ENCODE results near the gene CHMP2A.
A peak's percentile ranks its signal among the peaks of the same experiment; 100 is the strongest.
"Not testable (repeated sequence)": the region's sequence is repeated elsewhere in the genome, so short reads cannot be mapped to it uniquely, and the experiment has no call there.

The CHMP2A gene

DNA sequence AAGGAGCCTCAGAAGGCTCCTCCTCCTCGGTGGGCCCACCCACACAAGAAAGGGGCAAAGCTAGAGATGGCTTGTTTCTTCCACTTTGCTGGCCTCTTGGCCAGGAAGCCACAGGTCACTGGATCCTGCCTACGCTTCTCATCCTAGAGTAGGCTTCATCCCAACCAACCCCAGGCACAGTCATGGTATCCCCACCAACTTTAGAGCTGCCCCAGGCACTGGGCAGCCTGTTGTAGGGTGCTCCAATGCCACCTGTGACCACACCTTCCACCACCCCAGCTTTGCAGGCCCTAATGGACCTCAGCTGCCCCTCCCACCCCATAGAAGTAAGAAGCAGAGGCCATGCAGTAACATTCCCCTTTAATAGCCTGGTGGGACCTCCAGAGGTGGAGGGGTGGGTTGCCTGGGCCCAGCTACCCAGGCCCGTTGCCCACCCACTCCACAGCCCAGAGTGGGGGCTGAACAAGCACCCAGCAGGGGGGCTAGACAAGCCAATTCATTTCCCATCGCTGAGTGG, 522 bp upstream of the CHMP2A start:
- FAIRE-seq, result no peak
- no peak for DNase-seq (ENCODE audit: low spot score)

DNA sequence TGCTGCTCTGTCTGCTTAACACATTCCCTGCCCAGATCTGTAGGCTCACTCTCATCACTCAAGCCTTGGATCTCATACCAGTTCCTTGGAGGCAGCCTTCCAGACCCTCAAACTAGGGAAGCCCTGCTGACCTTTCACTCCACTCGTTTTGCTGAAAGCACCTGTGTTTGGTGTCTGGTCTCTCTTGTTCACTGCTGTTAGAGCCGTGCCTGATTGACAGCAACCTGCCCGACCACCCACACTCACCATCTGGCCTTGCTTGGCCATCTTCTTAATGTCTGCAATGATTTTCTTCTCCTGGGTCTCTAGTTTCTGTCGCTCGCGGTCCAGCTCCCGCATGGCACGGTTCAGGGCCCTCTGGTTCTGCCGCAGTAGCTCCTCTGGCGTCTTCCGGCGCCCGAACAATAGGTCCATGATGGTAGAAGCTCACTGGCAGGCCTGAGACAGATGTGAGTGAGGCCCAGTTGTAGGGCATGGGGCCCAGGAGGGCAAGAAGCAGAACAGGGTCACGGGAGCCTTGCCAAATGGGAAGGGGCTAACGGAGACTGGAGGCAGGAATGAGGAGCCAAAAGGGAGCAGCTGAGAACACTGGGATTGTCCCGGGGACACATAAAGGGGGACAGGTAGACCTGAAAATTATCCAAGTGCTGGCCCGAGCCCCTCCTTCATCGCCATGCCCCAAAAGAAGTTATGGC, 959 bp downstream of the CHMP2A start:
- FAIRE-seq (no peak), DNase-seq (ENCODE audit: low spot score) (no peak)

DNA sequence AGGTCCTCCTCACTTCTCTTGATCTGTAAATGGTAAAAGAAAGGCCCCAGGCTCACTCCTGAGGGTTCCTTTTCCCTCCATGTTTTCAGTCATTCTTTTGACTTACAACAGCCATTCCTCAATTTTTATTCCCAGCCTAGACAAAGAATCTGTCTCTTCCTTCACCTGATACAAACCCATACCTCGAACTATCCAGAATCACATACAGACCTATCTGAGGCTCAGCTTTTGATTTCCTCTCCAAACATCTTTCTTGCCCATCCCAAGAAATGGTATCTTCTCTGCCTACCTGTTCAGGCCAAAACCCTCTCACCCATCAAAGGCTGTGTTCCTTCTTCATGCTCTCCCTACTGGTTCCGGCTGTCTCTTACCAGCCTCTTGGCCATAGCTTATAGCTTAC, 2.2 kb downstream of the CHMP2A start:
- FAIRE-seq, result no peak

DNA sequence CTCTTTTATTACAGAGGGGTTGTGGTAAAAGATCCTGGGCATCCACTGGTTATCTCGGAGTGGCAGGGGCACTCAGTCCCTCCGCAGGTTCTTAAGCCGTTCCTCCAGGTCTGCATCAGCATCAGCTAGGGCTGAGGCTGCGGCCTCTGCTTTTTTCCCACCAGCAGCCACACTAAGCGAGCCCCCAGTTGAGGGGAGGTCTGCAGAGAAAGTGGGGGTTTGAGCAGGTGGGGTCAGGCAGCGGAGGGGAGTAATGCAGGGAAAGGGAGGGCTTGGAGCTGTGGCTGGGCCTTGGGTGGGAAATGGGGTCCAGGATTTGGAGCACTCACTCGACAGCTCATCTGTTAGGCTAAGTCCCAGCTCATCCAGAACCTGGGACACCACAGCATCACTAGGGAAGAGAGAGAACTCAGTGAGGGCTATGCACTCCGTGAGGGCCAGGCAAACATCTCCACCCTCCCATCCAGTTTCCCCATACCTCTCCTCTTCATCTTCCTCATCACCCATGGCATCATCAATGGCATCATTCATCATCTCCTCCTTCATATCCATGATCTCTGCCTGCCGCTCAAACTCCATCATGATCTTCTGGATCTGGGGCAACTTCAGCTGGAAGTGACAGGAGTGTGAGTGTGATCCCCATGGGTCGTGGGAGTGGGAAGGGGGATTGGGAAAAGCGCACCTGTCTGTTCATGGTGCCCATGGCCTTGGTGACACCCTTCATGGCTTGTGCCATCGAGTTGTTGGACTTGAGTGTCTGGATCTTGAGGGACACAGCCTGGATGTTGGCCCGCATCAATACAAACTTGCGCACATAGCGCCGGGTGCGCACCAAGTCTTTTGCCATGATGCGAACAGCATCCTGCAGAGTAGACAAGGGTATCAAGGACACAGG, 3.1 kb downstream of the CHMP2A start:
- FAIRE-seq (no peak), DNase-seq (ENCODE audit: low spot score) (no peak)

More for the DNA sequence above, 2.2 kb downstream of the CHMP2A start:
- no peak for DNase-seq (ENCODE audit: low spot score)

DNA sequence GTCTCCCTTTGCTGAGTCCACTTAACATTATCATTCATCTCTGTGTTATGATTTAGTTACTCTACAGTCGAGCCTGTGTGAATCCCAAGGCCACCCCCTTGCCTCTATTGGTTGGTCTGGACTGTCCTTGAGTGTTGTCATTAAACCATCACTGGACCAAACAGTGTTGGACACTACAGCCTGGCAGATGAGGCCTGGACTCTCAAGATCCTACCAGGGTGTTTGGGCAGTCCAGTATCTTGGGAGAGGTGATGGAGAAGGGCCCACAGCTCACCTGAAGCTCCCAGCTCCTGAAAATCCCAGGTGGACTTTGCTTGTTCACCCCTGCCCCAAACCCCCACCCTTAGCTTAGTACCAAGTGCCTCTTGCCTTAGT, 3.8 kb downstream of the CHMP2A start:
- FAIRE-seq, result no peak
- DNase-seq (ENCODE audit: low spot score), result no peak

DNA sequence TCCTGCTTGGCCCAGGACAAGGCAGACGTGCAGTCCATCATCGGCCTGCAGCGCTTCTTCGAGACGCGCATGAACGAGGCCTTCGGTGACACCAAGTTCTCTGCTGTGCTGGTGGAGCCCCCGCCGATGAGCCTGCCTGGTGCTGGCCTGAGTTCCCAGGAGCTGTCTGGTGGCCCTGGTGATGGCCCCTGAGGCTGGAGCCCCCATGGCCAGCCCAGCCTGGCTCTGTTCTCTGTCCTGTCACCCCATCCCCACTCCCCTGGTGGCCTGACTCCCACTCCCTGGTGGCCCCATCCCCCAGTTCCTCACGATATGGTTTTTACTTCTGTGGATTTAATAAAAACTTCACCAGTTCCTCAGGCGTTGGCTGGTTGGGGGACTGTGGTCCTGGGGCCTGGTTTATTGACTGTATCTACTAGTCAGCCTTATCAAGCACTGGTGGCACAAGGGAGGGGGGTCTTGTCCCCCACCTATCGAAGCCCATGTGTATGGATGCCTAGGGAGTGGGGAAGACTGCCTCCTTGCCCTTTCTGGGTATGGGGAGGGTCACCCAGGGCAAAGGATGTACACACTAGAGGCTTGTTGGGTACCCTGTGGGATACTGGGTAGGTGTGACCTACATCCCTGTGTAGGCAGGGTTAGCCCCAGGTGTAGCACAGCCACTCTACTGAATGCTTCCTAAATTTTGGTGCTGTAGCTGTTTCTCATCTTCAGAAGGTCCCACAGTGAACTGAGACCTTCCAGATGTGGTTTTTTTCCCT, 4.4 kb downstream of the CHMP2A start:
- FAIRE-seq, result no peak
- no peak for DNase-seq (ENCODE audit: low spot score)

DNA sequence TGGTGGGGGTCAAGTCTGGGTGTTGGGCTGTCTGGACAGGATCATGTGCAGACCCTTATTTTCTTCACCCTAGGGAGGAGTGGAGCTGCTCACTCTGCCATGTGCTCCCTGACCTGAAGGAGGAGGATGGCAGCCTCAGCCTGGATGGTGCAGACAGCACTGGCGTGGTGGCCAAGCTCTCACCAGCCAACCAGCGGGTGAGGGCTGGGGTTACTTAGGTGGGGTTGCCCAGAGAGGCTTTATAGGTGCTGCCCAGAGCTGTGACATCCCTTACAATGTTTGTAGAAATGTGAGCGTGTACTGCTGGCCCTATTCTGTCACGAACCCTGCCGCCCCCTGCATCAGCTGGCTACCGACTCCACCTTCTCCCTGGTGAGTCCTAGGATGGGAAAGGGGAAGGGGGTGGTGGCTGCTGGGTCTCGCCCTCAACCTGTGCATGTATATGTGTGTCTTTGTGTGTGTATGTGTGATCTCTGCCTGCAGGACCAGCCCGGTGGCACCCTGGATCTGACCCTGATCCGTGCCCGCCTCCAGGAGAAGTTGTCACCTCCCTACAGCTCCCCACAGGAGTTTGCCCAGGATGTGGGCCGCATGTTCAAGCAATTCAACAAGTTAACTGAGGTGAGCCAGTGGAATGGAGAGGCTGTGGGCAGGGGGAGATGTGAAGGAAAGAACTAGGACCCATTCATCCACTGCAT, 5.1 kb downstream of the CHMP2A start:
- FAIRE-seq (no peak), DNase-seq (ENCODE audit: low spot score) (no peak)

DNA sequence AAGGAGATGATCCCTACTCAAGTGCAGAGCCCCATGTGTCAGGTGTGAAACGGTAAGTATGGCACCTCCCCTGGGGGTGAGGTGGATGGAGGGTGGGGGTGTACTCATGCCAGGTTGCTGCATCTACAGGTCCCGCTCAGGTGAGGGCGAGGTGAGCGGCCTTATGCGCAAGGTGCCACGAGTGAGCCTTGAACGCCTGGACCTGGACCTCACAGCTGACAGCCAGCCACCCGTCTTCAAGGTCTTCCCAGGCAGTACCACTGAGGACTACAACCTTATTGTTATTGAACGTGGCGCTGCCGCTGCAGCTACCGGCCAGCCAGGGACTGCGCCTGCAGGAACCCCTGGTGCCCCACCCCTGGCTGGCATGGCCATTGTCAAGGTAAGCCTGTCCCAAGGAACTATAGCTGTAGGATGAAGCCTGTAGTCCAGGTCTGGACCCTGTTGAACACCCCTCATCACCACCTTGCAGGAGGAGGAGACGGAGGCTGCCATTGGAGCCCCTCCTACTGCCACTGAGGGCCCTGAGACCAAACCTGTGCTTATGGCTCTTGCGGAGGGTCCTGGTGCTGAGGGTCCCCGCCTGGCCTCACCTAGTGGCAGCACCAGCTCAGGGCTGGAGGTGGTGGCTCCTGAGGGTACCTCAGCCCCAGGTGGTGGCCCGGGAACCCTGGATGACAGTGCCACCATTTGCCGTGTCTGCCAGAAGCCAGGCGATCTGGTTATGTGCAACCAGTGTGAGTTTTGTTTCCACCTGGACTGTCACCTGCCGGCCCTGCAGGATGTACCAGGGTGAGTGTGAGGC, 5.8 kb downstream of the CHMP2A start:
- DNase-seq (ENCODE audit: low spot score), result no peak
- no peak for FAIRE-seq

GRCh38 chr19:58547323-58548312, 7.3 kb downstream of the CHMP2A start:
- no peak for FAIRE-seq
- DNase-seq (ENCODE audit: low spot score), result no peak

- DNase-seq (ENCODE audit: low spot score), result no peak
- FAIRE-seq, result no peak
These were observed 8.8 kb downstream of the CHMP2A start for GRCh38 chr19:58546019-58546530.

DNA sequence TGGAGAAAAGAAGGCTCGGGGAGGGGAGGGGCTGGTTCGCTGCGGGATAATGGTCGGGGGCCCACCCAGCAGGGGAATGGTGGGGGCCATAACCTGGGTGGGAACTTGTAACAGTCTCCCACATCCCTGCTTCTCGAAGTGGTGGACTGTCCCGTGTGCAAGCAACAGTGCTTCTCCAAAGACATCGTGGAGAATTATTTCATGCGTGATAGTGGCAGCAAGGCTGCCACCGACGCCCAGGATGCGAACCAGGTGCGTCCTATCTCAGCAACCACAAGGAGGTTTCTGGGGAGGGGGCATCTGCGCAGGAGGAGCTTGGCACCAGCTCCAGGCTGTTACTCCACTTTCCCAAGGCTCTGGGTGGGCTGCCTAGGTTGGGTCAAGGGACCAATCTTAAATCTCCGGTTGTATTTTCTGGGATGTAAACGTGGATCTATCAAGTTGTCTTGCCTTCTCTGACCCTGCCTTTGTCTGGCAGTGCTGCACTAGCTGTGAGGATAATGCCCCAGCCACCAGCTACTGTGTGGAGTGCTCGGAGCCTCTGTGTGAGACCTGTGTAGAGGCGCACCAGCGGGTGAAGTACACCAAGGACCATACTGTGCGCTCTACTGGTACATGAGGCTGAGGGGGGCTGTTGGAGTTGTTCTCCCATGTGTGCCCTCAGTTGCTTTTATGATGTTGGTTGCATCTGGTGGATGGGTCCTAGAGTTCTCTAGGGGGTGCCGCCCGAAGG, 9.5 kb downstream of the CHMP2A start:
- FAIRE-seq, result no peak
- DNase-seq (ENCODE audit: low spot score), result no peak

DNA sequence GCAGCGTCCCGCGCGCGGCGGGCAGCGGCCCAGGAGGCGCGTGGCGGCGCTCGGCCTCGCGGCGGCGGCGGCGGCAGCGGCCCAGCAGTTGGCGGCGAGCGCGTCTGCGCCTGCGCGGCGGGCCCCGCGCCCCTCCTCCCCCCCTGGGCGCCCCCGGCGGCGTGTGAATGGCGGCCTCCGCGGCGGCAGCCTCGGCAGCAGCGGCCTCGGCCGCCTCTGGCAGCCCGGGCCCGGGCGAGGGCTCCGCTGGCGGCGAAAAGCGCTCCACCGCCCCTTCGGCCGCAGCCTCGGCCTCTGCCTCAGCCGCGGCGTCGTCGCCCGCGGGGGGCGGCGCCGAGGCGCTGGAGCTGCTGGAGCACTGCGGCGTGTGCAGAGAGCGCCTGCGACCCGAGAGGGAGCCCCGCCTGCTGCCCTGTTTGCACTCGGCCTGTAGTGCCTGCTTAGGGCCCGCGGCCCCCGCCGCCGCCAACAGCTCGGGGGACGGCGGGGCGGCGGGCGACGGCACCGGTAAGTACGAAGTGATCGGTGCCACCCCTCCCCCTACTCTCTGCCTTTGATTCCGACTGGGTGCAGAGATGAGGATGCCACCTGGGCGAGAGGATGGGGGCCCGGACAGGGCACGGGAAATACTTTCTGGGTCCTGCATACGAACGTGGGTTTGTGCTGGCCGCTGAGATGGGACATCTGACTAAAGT, 10.2 kb downstream of the CHMP2A start:
- FAIRE-seq (no peak), DNase-seq (ENCODE audit: low spot score) (peak; percentile 76)

DNA sequence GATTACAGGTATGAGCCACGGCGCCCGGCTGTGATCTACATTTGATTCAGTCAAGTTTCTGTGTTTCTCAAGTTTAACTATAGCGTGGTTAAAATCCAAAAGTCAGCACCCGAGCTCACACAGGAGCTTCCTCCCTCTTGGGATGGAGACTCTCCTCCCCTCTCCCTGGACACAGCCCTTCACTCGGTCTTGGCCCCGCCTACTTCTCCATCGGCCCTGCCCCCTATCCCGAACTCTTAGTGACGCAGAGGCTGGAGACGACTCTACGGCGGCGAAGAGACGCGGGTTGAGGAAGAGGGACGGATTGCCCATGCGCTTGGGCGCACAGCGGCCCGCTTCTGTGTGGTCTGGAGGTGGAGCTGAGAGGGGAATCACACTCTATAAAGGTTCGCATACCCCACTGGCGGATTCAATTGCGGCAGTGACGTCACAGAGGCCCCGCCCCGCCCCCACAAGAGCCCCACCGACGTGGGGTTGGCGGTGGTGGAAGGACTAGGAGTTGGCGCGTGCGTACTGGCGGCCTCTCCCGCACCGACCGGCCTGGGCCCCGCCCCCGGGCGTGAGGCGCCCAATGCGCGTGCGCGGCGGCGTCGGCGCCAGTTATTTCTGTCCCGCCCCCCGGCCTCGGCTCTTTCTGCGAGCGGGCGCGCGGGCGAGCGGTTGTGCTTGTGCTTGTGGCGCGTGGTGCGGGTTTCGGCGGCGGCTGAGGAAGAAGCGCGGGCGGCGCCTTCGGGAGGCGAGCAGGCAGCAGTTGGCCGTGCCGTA, 10.9 kb downstream of the CHMP2A start, which contains the start of gene TRIM28:
Gene TRIM28, plus strand, starts transcription at position 239 of the 765 bp plus-strand sequence. CDS start 694 bp downstream, outside the sequence.
- peak; percentile 97 for DNase-seq (ENCODE audit: low spot score)
- FAIRE-seq, result no peak

DNA sequence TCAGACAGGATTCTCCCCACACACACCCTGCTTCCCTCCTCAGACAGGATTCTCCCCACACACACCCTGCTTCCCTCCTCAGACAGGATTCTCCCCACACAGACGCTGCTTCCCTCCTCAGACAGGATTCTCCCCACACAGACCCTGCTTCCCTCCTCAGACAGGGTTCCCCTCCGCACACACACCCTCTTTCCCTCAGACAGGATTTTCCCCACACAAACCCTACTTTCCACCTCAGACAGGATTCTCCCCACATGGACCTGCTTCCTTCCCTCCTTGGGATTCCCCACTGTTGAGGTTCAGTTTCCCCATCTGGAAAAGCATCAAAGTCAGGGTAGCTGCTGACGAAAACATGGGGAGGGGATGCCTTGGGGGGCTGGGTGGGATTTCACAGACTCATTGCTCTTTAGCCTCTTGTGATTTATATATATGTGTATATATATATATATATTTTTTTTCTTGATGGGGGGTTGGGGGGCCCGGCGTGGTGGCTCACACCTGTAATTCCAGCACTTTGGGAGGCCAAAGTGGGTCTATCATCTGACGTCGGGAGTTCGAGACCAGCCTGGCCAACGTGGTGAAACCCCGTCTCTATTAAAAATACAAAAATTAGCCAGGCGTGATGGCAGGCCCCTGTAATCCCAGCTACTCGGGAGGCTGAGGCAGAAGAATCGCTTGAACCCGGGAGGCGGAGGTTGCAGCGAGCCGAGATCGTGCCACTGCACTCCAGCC, 12.1 kb downstream of the CHMP2A start:
- FAIRE-seq; DNase-seq (ENCODE audit: low spot score): not testable (repeated sequence)

DNA sequence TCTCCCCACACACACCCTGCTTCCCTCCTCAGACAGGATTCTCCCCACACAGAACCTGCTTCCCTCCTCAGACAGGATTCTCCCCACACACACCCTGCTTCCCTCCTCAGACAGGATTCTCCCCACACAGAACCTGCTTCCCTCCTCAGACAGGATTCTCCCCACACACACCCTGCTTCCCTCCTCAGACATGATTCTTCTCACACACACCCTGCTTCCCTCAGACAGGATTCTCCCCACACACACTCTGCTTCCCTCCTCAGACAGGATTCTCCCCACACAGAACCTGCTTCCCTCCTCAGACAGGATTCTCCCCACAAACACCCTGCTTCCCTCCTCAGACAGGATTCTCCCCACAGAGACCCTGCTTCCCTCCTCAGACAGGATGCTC, 15.7 kb downstream of the CHMP2A start:
- FAIRE-seq; DNase-seq (ENCODE audit: low spot score): not testable (repeated sequence)
